Caco-2 (cell line): ENCODE results near the gene KRT81. TPM values are rescaled to one million over a fixed set of nuclear protein-coding genes. Genes with fewer than 3 reads are reported as not detected.

ENCODE experiments used
- BruUV-seq: library from RNA; stranded (reverse); fragments of 400-500 nt; replicated peaks from 2 replicates; lab custom pipeline; 2021; lab: Mats Ljungman, UMichigan
- CTCF ChIA-PET: fragments of 300-600 bp; sonication (Branson Sonifier 250); formaldehyde crosslinking; loops from one replicate; lab custom pipeline; 2022; ENCODE audit warnings: antibody characterized with exemption; lab: Charles Lee
- POLR2A ChIA-PET: fragments of 300-600 bp; sonication (Branson Sonifier 250); formaldehyde crosslinking; loops from one replicate; lab custom pipeline; 2022; ENCODE audit warnings: antibody characterized with exemption; lab: Charles Lee
- DNase-seq, 2 experiments: peaks; one replicate each; pipeline versions ENCODE4 v3.0.0 to v3.0.0-alpha.2; 2020 to 2022
- H3K27me3 ChIP-seq: replicated peaks from 2 replicates; pipeline ENCODE4 v1.6.0; 2011; ENCODE audit warnings: low read length; ENCODE audit not compliant: control insufficient read depth, insufficient read depth
- H3K36me3 ChIP-seq: 2 replicates; pipeline ENCODE4 v1.5.1; 2011; ENCODE audit warnings: low read length; ENCODE audit not compliant: control insufficient read depth, insufficient read depth
- H3K4me1 ChIP-seq: fragments of 250-450 bp; sonication (Bioruptor Pico); 2 replicates; pipeline ENCODE4 v1.5.1; 2020; ENCODE audit warnings: mild to moderate bottlenecking
- H3K4me3 ChIP-seq: 2 replicates; pipeline ENCODE4 v1.5.1; 2011; ENCODE audit warnings: low read depth, mild to moderate bottlenecking, control low read depth, low read length
- H3K9me3 ChIP-seq: fragments of 250-450 bp; sonication (Bioruptor Pico); 2 replicates; pipeline ENCODE4 v1.5.1; 2020; ENCODE audit warnings: mild to moderate bottlenecking, moderate library complexity
- H3K27ac Mint-ChIP-seq: one replicate; pipeline ENCODE4 v1.8.0; 2022; ENCODE audit warnings: mixed read lengths; ENCODE audit not compliant: unreplicated experiment
- H3K27me3 Mint-ChIP-seq: one replicate; pipeline ENCODE4 v1.8.0; 2022; ENCODE audit warnings: mixed read lengths; ENCODE audit not compliant: insufficient read depth, unreplicated experiment
- H3K36me3 Mint-ChIP-seq: one replicate; pipeline ENCODE4 v1.8.0; 2022; ENCODE audit warnings: mild to moderate bottlenecking, mixed read lengths; ENCODE audit not compliant: insufficient read depth, unreplicated experiment
- H3K4me1 Mint-ChIP-seq: one replicate; pipeline ENCODE4 v1.8.0; 2022; ENCODE audit warnings: low read depth, mixed read lengths; ENCODE audit not compliant: unreplicated experiment
- H3K4me3 Mint-ChIP-seq: one replicate; pipeline ENCODE4 v1.8.0; 2022; ENCODE audit warnings: mild to moderate bottlenecking, moderate library complexity, mixed read lengths; ENCODE audit not compliant: unreplicated experiment
- H3K9me3 Mint-ChIP-seq: one replicate; pipeline ENCODE4 v1.8.0; 2022; ENCODE audit warnings: mixed read lengths; ENCODE audit not compliant: unreplicated experiment
- intact Hi-C: fragments of 100-400 bp; cut with micrococcal nuclease; formaldehyde crosslinking; loops from one replicate; pipeline ENCODE4 v1.10.0; 2022; ENCODE audit not compliant: unreplicated experiment
- total RNA-seq: library from RNA; stranded (reverse); gene quantifications from 2 replicates; pipeline ENCODE4 v1.2.3, GENCODE V29; 2022
- TF ChIP-seq, protein P1 (sequence below), 2 experiments: fragments of 200-600 bp in 1 of 2; IDR thresholded peaks; 1 replicate in 1 of 2; 2 replicates in 1 of 2; pipeline versions ENCODE4 v1.5.1 to v1.8.0; 2011 to 2022; ENCODE audit warnings: antibody characterized with exemption in 1 of 2, control low read depth in 1 of 2, inconsistent platforms in 1 of 2, low read depth in 1 of 2, low read length in 1 of 2, mild to moderate bottlenecking in 1 of 2, moderate library complexity in 1 of 2; ENCODE audit not compliant: insufficient read depth in 1 of 2, severe bottlenecking in 1 of 2, unreplicated experiment in 1 of 2

Gene KRT81
- total RNA-seq, 1 experiment from 2014 or later, result 0.45 TPM

- TF ChIP-seq, protein P1, sequence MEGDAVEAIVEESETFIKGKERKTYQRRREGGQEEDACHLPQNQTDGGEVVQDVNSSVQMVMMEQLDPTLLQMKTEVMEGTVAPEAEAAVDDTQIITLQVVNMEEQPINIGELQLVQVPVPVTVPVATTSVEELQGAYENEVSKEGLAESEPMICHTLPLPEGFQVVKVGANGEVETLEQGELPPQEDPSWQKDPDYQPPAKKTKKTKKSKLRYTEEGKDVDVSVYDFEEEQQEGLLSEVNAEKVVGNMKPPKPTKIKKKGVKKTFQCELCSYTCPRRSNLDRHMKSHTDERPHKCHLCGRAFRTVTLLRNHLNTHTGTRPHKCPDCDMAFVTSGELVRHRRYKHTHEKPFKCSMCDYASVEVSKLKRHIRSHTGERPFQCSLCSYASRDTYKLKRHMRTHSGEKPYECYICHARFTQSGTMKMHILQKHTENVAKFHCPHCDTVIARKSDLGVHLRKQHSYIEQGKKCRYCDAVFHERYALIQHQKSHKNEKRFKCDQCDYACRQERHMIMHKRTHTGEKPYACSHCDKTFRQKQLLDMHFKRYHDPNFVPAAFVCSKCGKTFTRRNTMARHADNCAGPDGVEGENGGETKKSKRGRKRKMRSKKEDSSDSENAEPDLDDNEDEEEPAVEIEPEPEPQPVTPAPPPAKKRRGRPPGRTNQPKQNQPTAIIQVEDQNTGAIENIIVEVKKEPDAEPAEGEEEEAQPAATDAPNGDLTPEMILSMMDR (IDR thresholded peaks at IDR 0.05; ENCODE audit: insufficient read depth in 1 of 2, low read depth in 1 of 2, low read length in 1 of 2, severe bottlenecking in 1 of 2, unreplicated experiment in 1 of 2), result no peak
- intact Hi-C loops, result no loop called here
- no peaks in the 10 kb centered on the region for H3K36me3 ChIP-seq
- DNase-seq, result no peak
- peaks cover 33% of the 10 kb centered on the region for H3K4me1 Mint-ChIP-seq
- peaks cover 25% of the 10 kb centered on the region for H3K4me1 ChIP-seq
- H3K4me3 ChIP-seq, result no peak overlapping the region
- H3K9me3 ChIP-seq, result no peaks in the 10 kb centered on the region
- peaks cover 2% of the 10 kb centered on the region for H3K27me3 Mint-ChIP-seq
- BruUV-seq, result no TSS peak
- H3K27ac Mint-ChIP-seq, result peak overlapping the region; percentile 73
- POLR2A ChIA-PET, result no interaction called here
- H3K27me3 ChIP-seq, result no peaks in the 10 kb centered on the region
- peaks cover 12% of the 10 kb centered on the region for H3K36me3 Mint-ChIP-seq
- CTCF ChIA-PET, result no interaction called here
- no peak overlapping the region for H3K4me3 Mint-ChIP-seq
- H3K9me3 Mint-ChIP-seq, result no peaks in the 10 kb centered on the region
Observed at GRCh38 chr12:52245259-52245961, 45.9 kb downstream of the KRT81 start.

DNA sequence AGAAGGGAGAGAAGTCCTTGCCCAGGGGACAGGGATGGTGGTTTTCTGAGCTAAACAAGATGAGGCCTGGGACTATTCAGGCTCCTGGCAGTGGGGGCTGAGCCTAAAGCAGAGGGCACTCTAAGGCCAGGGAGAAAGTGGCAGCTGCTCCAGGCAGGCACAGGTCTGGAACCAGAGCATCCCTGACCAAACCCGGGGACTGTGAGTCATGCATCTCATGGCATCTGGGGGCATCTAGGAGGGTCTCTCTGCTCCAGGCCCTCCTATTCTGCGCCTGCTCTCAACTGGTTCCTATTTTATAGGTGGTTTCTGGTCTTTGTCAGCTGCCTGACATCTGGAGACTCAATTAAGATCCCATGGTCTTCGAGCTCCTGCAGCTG lies 46.7 kb downstream of the KRT81 start:
- H3K27me3 Mint-ChIP-seq, result no peaks in the 10 kb centered on the region
- CTCF ChIA-PET, result interaction anchor here (0.6 to 1.0 kb wide), 2 partner anchors 35 to 353 kb away, joined by 4 to 5 read pairs; no protein-coding TSS in a partner anchor
- Histone ChIP-seq H3K36me3 (no peaks in the 10 kb centered on the region), H3K4me3 (no peak overlapping the region), H3K27me3 (no peaks in the 10 kb centered on the region), H3K4me1 (peaks cover 32% of the 10 kb centered on the region), H3K9me3 (no peaks in the 10 kb centered on the region)
- H3K4me1 Mint-ChIP-seq, result peaks cover 37% of the 10 kb centered on the region
- H3K9me3 Mint-ChIP-seq, result no peaks in the 10 kb centered on the region
- H3K4me3 Mint-ChIP-seq, result no peak overlapping the region
- POLR2A ChIA-PET, result no interaction called here
- no TSS peak for BruUV-seq
- peak overlapping the region; percentile 34 for H3K27ac Mint-ChIP-seq
- DNase-seq, result no peak
- peaks cover 12% of the 10 kb centered on the region for H3K36me3 Mint-ChIP-seq
- intact Hi-C loops, result no loop called here
- TF ChIP-seq, protein P1 (IDR thresholded peaks at IDR 0.05; ENCODE audit: insufficient read depth in 1 of 2, low read depth in 1 of 2, low read length in 1 of 2, severe bottlenecking in 1 of 2, unreplicated experiment in 1 of 2), result no peak

DNA sequence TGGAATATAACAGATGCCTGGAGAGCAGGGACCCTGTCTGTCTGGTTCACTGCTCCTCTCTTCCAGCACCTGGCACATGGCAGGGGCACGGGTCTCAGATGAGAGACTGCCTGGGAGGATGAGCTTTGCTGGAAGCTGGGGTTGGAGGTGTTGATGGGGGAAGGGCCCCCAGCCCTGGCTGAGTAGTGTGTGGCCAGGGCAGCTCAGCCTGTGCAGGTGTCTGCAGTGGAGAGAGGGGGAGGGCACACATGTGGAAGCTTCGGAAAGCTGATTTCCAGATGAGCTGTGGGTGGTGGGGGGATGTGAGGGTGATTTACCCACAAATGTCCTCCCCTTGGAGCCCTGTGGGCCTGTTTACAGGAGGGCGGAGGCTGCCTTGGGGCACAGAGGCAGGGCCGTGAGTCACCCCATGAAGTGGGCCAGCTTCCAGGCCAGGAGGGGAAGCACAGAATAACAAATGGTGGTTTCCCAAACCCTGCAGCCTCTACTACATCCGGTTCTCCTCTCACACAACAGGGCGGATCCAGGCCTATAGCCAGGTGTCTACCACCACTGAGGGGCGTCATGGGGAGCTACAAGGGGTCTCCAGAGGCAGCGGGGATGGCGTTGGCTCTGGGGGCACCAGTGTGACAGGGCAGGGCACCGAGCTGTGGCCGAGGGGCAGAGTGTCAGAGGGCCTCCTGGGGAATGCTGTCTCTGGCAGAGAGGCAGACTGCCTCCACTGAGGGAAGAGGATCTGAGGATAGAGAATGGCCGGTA lies 47.3 kb downstream of the KRT81 start:
- DNase-seq, result no peak
- no peaks in the 10 kb centered on the region for H3K36me3 ChIP-seq
- no peaks in the 10 kb centered on the region for H3K27me3 ChIP-seq
- ChIA-PET CTCF (interaction anchor here (0.6 to 1.0 kb wide), 2 partner anchors 35 to 353 kb away, joined by 4 to 5 read pairs; no protein-coding TSS in a partner anchor), POLR2A (no interaction called here)
- no TSS peak for BruUV-seq
- no peaks in the 10 kb centered on the region for H3K27me3 Mint-ChIP-seq
- H3K9me3 ChIP-seq, result no peaks in the 10 kb centered on the region
- H3K27ac Mint-ChIP-seq, result peak overlapping the region; percentile 34
- no peak overlapping the region for H3K4me3 Mint-ChIP-seq
- peaks cover 37% of the 10 kb centered on the region for H3K4me1 ChIP-seq
- H3K4me3 ChIP-seq, result no peak overlapping the region
- peaks cover 12% of the 10 kb centered on the region for H3K36me3 Mint-ChIP-seq
- TF ChIP-seq, protein P1 (IDR thresholded peaks at IDR 0.05; ENCODE audit: insufficient read depth in 1 of 2, low read depth in 1 of 2, low read length in 1 of 2, severe bottlenecking in 1 of 2, unreplicated experiment in 1 of 2), result no peak
- no peaks in the 10 kb centered on the region for H3K9me3 Mint-ChIP-seq
- peaks cover 41% of the 10 kb centered on the region for H3K4me1 Mint-ChIP-seq
- intact Hi-C loops, result no loop called here
